ENCODE results near the gene IQUB.

- TF ChIP-seq CTCF (IDR thresholded peaks at IDR 0.05; ENCODE audit: poor library complexity, severe bottlenecking) (no peak), REST (IDR thresholded peaks at IDR 0.05; ENCODE audit: borderline replicate concordance) (no peak), POLR2AphosphoS5 (IDR thresholded peaks at IDR 0.05) (no peak), SMC3 (conservative IDR thresholded peaks at IDR 0.05; ENCODE audit: poor library complexity) (no peak), MXI1 (conservative IDR thresholded peaks at IDR 0.05; ENCODE audit: poor library complexity, severe bottlenecking) (no peak)
These were observed 101.8 kb downstream of the IQUB start for GRCh38 chr7:123432601-123433000.
